Breast epithelium (tissue), 3 donors: ENCODE data around the gene QRFP.

ENCODE experiments used
- CTCF ChIP-seq, 3 donors: fragments of 450-650 bp; IDR thresholded peaks; one replicate each; pipeline ENCODE4 v1.5.1; 2016 to 2017; ENCODE audit warnings: antibody characterized with exemption in 3 of 3, mild to moderate bottlenecking in 3 of 3, moderate library complexity in 3 of 3
- POLR2A ChIP-seq: fragments of 450-650 bp; IDR thresholded peaks from one replicate; pipeline ENCODE4 v1.6.1; 2016; ENCODE audit warnings: antibody characterized with exemption, mild to moderate bottlenecking, moderate library complexity
- POLR2AphosphoS5 ChIP-seq, 3 donors: sonication (generic); formaldehyde crosslinking; IDR thresholded peaks; one replicate each; pipeline ENCODE4 v1.6.1; 2017; ENCODE audit warnings: antibody characterized with exemption in 3 of 3

- TF ChIP-seq POLR2AphosphoS5 (IDR thresholded peaks at IDR 0.05) (no peak), CTCF (IDR thresholded peaks at IDR 0.05) (no peak), POLR2A (no peak)
Observed at GRCh38 chr9:130898552-130898852, 1.9 kb upstream of the QRFP start.
